ENCODE measurements around the gene COQ8B. TPM values are rescaled to one million over a fixed set of nuclear protein-coding genes. Genes with fewer than 3 reads are reported as not detected.
A peak's percentile ranks its signal among the peaks of the same experiment; 100 is the strongest.

The COQ8B gene
- total and polyA plus RNA-seq, 2 of the 4 experiments (the other 2 are of a cell fraction): 14.9 to 23.2 TPM

GRCh38 chr19:40752257-40752781 is 35.6 kb upstream of the COQ8B start:
- Histone ChIP-seq H3K36me3 (ENCODE audit: control insufficient read depth, insufficient read depth, low read length) (peaks cover 20% of the 10 kb centered on the region), H3K9me3 (ENCODE audit: control insufficient read depth, insufficient read depth, low read length) (no peaks in the 10 kb centered on the region), H2BK20ac (ENCODE audit: low read depth, low read length) (no peak overlapping the region), H2BK5ac (ENCODE audit: low read depth, low read length, poor library complexity, severe bottlenecking) (no peak overlapping the region), H3K9ac (ENCODE audit: low read depth, low read length) (no peak overlapping the region), H2BK120ac (ENCODE audit: low read depth, low read length) (no peak overlapping the region), H3K4ac (ENCODE audit: low read depth, low read length) (no peak overlapping the region), H4K8ac (ENCODE audit: low read depth in 2 of 2, low read length in 2 of 2) (peak overlapping the region in 1 of 2 experiments; percentile 43; a peak in 1 of 4 replicates), H3K4me2 (ENCODE audit: low read depth, low read length) (peak overlapping the region; percentile 99), H2AK5ac (ENCODE audit: low read depth, low read length) (peak overlapping the region; percentile 60), H3K9me1 (ENCODE audit: insufficient read depth, low read length) (peaks cover 15% of the 10 kb centered on the region; the same call in 1 of the 2 replicates), H4K20me1 (ENCODE audit: insufficient read depth, low read length) (peaks cover 33% of the 10 kb centered on the region), H3K27ac (ENCODE audit: insufficient read depth, low read length) (no peak overlapping the region; the same call in 1 of the 2 replicates), H2AFZ (replicated peaks; ENCODE audit: low read length, poor library complexity) (no peak overlapping the region), H3K14ac (replicated peaks; ENCODE audit: low read depth, low read length) (no peak overlapping the region), H3K4me1 (ENCODE audit: control insufficient read depth, insufficient read depth, low read length) (peaks cover 9% of the 10 kb centered on the region), H4K91ac (ENCODE audit: insufficient read depth, low read depth, low read length) (no peak overlapping the region), H2AK9ac (replicated peaks; ENCODE audit: low read depth, low read length, poor library complexity) (peak overlapping the region; percentile 22), H3K18ac (ENCODE audit: low read depth, low read length) (no peak overlapping the region), H3K56ac (ENCODE audit: extremely low read depth, insufficient read depth, low read length) (no peak overlapping the region), H3K27me3 (ENCODE audit: control insufficient read depth, insufficient read depth, low read length) (no peaks in the 10 kb centered on the region), H3K23ac (ENCODE audit: low read depth, low read length) (0 out of 2 replicates have a peak overlapping the region, but pooled peaks have one; percentile 28), H3K4me3 (ENCODE audit: insufficient read depth, low read depth, low read length) (no peak overlapping the region; the same call in 1 of the 2 replicates), H2BK15ac (ENCODE audit: low read depth, low read length) (no peak overlapping the region), H3K79me1 (ENCODE audit: low read depth in 1 of 2, low read length in 2 of 2) (peaks cover 29 to 56% of the 10 kb centered on the region in 2 experiments), H4K5ac (ENCODE audit: low read depth, low read length) (no peak overlapping the region)
- CTCF ChIA-PET: interaction anchor here (0.7 kb wide), 1 partner anchor 19 kb away, joined by 3 read pairs; no protein-coding TSS in a partner anchor
- no TSS peak for BruUV-seq (replicated peaks)
- in situ Hi-C loops (cut with MboI; ENCODE audit: low sequenced_read_pairs) (no loop called here), intact Hi-C loops (cut with micrococcal nuclease) (loop anchor here (5.0 kb wide), 1 partner anchor 45 kb away; the partner anchor contains the start of gene EGLN2), dilution Hi-C loops (cut with HindIII; ENCODE audit: low sequenced_read_pairs, unreplicated experiment) (no loop called here)
- no peak for DNase-seq
- POLR2A ChIA-PET (ENCODE audit: unreplicated experiment): interaction anchor here (0.6 kb wide), 1 partner anchor 30 kb away, joined by 3 read pairs; no protein-coding TSS in a partner anchor
- TF ChIP-seq ELK1 (IDR thresholded peaks at IDR 0.05; ENCODE audit: borderline replicate concordance, low read depth, low read length): no peak
- no peak for TF ChIP-seq RCOR1 (IDR thresholded peaks at IDR 0.05; ENCODE audit: insufficient replicate concordance, low read length)
- no peak for TF ChIP-seq FOS (IDR thresholded peaks at IDR 0.05; ENCODE audit: low read depth, low read length)
- TF ChIP-seq RFX5 (IDR thresholded peaks at IDR 0.05; ENCODE audit: low read depth, low read length): no peak
- no peak for TF ChIP-seq BHLHE40 (IDR thresholded peaks at IDR 0.05; ENCODE audit: low read depth, low read length)
- TF ChIP-seq CEBPB (IDR thresholded peaks at IDR 0.05; ENCODE audit: low read depth, low read length): no peak
- ATAC-seq (ENCODE audit: low read depth): no peak
- 68% methylated on average over 5 of the region's 12 CpGs; no CpG with 5 or more reads in 1 of the 2 experiments for WGBS, 2 experiments (ENCODE audit: extremely low coverage in 2 of 2, insufficient read length in 1 of 2)

All from IMR-90 (cell line).